ENCODE data around the gene CD6.
"Not testable (repeated sequence)": the region's sequence is repeated elsewhere in the genome, so short reads cannot be mapped to it uniquely, and the experiment has no call there.

Gene CD6

DNA sequence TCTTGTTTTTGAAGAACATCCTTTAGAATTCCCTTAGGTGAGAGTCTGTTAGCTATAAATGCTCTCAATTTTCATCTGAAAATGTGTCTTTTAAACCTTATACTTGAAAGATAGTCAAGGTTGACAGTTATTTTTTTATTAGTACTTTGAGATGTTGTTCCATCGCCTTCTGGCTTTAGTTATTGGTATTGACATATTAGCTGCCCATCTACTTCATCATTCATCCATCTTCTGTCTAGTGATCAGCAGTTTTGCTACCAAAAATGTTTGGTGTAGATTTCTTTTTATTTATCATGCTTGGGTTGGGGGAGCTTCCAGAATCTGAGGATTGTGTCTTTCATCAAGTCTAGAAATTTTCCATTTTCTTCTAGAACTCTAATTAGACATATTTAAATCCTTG lies 3.3 kb upstream of the CD6 start:
- no peaks in the 10 kb centered on the region for H3K27me3 ChIP-seq (ENCODE audit: control insufficient read depth in 2 of 2, insufficient read depth in 2 of 2, low read length in 2 of 2)
- H3K4me3 ChIP-seq (ENCODE audit: low read length in 2 of 2), result no peak overlapping the region
- no peak overlapping the region for H3K27ac ChIP-seq (ENCODE audit: low read depth in 2 of 2, low read length in 2 of 2)
- no peaks in the 10 kb centered on the region for H3K36me3 ChIP-seq (ENCODE audit: control insufficient read depth in 2 of 2, insufficient read depth in 2 of 2, low read length in 2 of 2)
- H3K4me1 ChIP-seq (ENCODE audit: control insufficient read depth in 2 of 2, insufficient read depth in 2 of 2, low read length in 2 of 2), result no peaks in the 10 kb centered on the region
- H3K9ac ChIP-seq (ENCODE audit: low read depth in 1 of 2, low read length in 2 of 2), result no peak overlapping the region
- peaks cover 0 to 1% of the 10 kb centered on the region in 2 donors for H3K9me3 ChIP-seq (ENCODE audit: control insufficient read depth in 2 of 2, low read length in 2 of 2)

DNA sequence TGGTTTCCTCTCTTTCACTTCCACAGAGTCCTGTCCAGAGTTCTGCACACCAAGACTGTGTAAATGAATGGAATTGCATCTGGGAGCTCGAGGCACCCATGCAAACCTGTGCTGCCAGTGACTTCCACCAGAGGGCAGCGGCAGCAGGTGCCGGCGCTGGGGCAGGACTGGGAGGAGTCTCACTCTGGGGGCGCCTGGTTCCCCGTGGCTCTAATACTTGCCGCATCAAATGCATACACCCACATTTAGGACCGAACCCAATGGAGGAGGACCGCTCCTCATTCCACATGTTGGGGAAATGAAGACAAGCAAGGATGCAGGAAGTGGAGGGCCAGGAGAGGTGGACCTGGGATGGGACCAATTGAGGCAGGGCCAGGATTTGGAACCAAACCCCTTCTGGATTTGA lies 1.1 kb upstream of the CD6 start:
- Histone ChIP-seq H3K27ac (ENCODE audit: low read depth in 2 of 2, low read length in 2 of 2) (no peak overlapping the region), H3K9ac (ENCODE audit: low read depth in 1 of 2, low read length in 2 of 2) (no peak overlapping the region), H3K9me3 (ENCODE audit: control insufficient read depth in 2 of 2, low read length in 2 of 2) (peaks cover 0 to 1% of the 10 kb centered on the region in 2 donors), H3K4me3 (ENCODE audit: low read length in 2 of 2) (no peak overlapping the region), H3K27me3 (ENCODE audit: control insufficient read depth in 2 of 2, insufficient read depth in 2 of 2, low read length in 2 of 2) (no peaks in the 10 kb centered on the region), H3K36me3 (ENCODE audit: control insufficient read depth in 2 of 2, insufficient read depth in 2 of 2, low read length in 2 of 2) (no peaks in the 10 kb centered on the region), H3K4me1 (ENCODE audit: control insufficient read depth in 2 of 2, insufficient read depth in 2 of 2, low read length in 2 of 2) (no peaks in the 10 kb centered on the region)

DNA sequence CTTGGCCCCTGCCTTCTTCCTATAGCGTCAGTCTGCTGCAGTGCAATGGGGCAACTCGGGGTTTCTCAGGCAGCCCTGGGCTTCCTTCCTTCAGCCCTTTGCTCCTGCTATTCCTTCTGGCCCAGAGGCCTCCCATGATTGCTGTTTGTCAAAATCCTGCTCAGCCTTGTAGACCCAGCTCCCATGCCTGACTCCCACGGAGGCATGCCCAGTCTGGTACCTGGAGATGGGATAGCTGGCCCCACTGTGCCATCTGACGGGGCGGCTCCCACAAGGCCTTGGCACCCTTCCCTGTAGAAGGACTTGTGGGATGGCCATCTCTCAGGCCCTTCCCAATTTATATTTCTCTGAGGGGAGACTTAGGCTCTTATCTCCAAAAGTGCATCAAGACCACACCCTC lies 590 bp upstream of the CD6 start:
- Histone ChIP-seq H3K9me3 (ENCODE audit: control insufficient read depth in 2 of 2, low read length in 2 of 2) (peaks cover 0 to 1% of the 10 kb centered on the region in 2 donors), H3K4me1 (ENCODE audit: control insufficient read depth in 2 of 2, insufficient read depth in 2 of 2, low read length in 2 of 2) (no peaks in the 10 kb centered on the region), H3K9ac (ENCODE audit: low read depth in 1 of 2, low read length in 2 of 2) (no peak overlapping the region), H3K36me3 (ENCODE audit: control insufficient read depth in 2 of 2, insufficient read depth in 2 of 2, low read length in 2 of 2) (no peaks in the 10 kb centered on the region), H3K4me3 (ENCODE audit: low read length in 2 of 2) (no peak overlapping the region), H3K27me3 (ENCODE audit: control insufficient read depth in 2 of 2, insufficient read depth in 2 of 2, low read length in 2 of 2) (no peaks in the 10 kb centered on the region), H3K27ac (ENCODE audit: low read depth in 2 of 2, low read length in 2 of 2) (no peak overlapping the region)

DNA sequence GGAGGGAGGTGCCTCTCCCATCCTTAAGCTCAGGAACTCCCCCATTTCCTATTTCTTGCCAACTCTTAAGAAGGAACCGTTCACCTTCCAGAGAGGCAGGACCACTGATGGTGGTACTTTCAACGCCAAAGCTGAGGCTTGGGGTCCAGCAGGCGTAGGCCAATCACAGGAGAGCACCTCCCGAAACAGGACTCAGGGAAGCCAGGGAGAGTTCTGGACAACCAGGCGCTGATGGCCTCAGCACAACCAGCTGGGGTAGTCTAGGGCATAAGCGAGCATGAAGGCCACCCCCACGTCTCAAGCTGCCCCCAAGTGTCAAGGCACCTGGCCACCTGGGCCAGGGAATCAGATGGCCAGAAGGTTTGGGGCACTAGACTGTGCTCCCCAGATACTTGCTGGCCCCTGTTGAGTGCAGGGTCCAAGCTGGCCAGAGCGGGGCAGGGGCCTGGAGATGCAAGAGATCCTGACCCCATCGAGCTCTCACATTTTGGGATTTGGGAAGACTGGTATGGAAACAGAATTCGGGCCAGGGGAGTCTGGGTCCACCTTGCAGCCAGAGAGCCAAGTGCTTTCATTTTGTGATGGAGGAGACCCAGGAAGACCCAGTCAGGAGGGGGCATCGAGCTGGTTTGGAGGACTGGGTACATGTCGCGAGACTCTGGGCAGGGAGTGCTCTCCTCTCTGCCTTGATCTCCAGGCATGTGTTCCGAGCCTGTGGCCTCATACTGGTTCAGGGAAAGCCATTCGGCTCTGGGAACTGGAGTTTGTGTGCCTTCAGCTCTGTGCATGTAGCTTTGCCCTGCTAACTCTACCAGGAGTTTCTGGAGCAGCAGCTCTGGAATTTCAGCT lies 926 bp downstream of the CD6 start:
- Histone ChIP-seq H3K9ac (ENCODE audit: low read depth in 1 of 2, low read length in 2 of 2) (peak overlapping the region in 1 of 2 donors; percentile 63), H3K4me3 (ENCODE audit: low read length in 2 of 2) (peak overlapping the region; percentile 36 to 62), H3K27me3 (ENCODE audit: control insufficient read depth in 2 of 2, insufficient read depth in 2 of 2, low read length in 2 of 2) (no peaks in the 10 kb centered on the region), H3K9me3 (ENCODE audit: control insufficient read depth in 2 of 2, low read length in 2 of 2) (peaks cover 0 to 1% of the 10 kb centered on the region in 2 donors), H3K36me3 (ENCODE audit: control insufficient read depth in 2 of 2, insufficient read depth in 2 of 2, low read length in 2 of 2) (no peaks in the 10 kb centered on the region), H3K27ac (ENCODE audit: low read depth in 2 of 2, low read length in 2 of 2) (peak overlapping the region in 1 of 2 donors; percentile 57), H3K4me1 (ENCODE audit: control insufficient read depth in 2 of 2, insufficient read depth in 2 of 2, low read length in 2 of 2) (no peaks in the 10 kb centered on the region)

DNA sequence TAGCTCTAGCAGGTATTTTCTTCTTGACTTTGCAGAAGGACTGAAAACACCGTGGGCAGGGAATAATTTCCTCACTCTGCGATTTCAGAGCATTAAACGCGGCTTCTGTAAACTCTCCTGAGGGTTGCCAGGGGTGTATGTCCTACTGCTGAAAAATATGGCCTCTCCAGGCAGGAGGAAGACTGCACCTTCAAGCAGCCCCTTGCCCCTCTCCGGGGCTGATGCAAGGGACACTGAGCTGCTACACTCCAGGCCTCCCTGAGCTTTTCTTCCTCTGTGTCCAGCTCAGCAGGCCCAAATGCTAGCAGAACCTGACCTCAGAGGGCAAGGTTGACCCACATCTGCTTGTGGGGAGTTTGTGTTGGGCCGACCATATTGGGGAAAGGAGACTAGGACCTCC lies 2.2 kb downstream of the CD6 start:
- Histone ChIP-seq H3K27ac (ENCODE audit: low read depth in 2 of 2, low read length in 2 of 2) (peak overlapping the region in 1 of 2 donors; percentile 23), H3K9ac (ENCODE audit: low read depth in 1 of 2, low read length in 2 of 2) (peak overlapping the region in 1 of 2 donors; percentile 34), H3K36me3 (ENCODE audit: control insufficient read depth in 2 of 2, insufficient read depth in 2 of 2, low read length in 2 of 2) (no peaks in the 10 kb centered on the region), H3K4me3 (ENCODE audit: low read length in 2 of 2) (peak overlapping the region in 1 of 2 donors; percentile 62), H3K4me1 (ENCODE audit: control insufficient read depth in 2 of 2, insufficient read depth in 2 of 2, low read length in 2 of 2) (no peaks in the 10 kb centered on the region), H3K9me3 (ENCODE audit: control insufficient read depth in 2 of 2, low read length in 2 of 2) (no peaks in the 10 kb centered on the region), H3K27me3 (ENCODE audit: control insufficient read depth in 2 of 2, insufficient read depth in 2 of 2, low read length in 2 of 2) (no peaks in the 10 kb centered on the region)

DNA sequence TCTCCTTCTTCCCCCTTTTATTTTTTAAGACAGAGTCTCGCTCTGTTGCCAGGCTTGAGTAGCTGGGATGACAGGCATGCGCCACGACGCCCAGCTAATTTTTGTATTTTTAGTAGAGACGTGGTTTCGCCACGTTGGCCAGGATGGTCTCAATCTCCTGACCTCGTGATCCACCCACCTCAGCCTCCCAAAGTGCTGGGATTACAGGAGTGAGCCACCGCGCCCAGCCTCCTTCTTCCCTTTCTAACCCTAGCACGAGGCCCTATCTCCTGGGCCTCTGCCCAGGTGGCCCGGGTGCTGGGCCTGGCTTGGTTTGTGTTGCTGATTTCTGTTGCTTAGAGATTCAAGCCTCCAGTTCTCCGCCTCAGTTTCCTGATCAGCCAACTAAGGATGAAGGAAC lies 2.8 kb downstream of the CD6 start:
- H3K27ac ChIP-seq (ENCODE audit: low read depth in 2 of 2, low read length in 2 of 2), result peak overlapping the region; percentile 15 to 23
- H3K9me3 ChIP-seq (ENCODE audit: control insufficient read depth in 2 of 2, low read length in 2 of 2); H3K36me3 ChIP-seq (ENCODE audit: control insufficient read depth in 2 of 2, insufficient read depth in 2 of 2, low read length in 2 of 2); H3K27me3 ChIP-seq (ENCODE audit: control insufficient read depth in 2 of 2, insufficient read depth in 2 of 2, low read length in 2 of 2); H3K4me1 ChIP-seq (ENCODE audit: control insufficient read depth in 2 of 2, insufficient read depth in 2 of 2, low read length in 2 of 2): not testable (repeated sequence)
- peak overlapping the region in 1 of 2 donors; percentile 62 for H3K4me3 ChIP-seq (ENCODE audit: low read length in 2 of 2)
- peak overlapping the region in 1 of 2 donors; percentile 34 for H3K9ac ChIP-seq (ENCODE audit: low read depth in 1 of 2, low read length in 2 of 2)

DNA sequence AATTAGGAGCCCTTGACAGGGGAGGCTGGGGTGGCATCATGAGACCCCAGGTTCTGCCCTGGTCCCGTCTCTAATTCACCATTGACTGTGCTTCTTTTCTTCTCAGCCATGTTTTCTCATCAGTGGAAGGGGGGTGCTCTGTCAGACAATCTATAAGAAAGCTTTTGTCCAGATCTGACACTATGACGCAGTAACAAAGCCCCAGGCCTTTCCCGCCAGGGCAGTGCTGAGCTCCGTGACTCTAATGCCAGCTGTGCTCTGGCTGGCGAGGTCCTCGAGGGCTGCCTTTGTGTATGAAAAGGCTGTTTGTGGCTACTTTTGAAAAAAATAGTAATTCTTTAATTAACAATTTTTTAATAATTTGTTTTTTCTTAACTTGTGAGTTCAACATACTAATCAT lies 3.2 kb downstream of the CD6 start:
- peaks cover 3 to 4% of the 10 kb centered on the region in 2 donors for H3K4me1 ChIP-seq (ENCODE audit: control insufficient read depth in 2 of 2, insufficient read depth in 2 of 2, low read length in 2 of 2)
- H3K9ac ChIP-seq (ENCODE audit: low read depth in 1 of 2, low read length in 2 of 2), result no peak overlapping the region
- H3K27me3 ChIP-seq (ENCODE audit: control insufficient read depth in 2 of 2, insufficient read depth in 2 of 2, low read length in 2 of 2), result no peaks in the 10 kb centered on the region
- peak overlapping the region in 1 of 2 donors; percentile 13 for H3K4me3 ChIP-seq (ENCODE audit: low read length in 2 of 2)
- H3K9me3 ChIP-seq (ENCODE audit: control insufficient read depth in 2 of 2, low read length in 2 of 2), result no peaks in the 10 kb centered on the region
- H3K27ac ChIP-seq (ENCODE audit: low read depth in 2 of 2, low read length in 2 of 2), result peak overlapping the region in 1 of 2 donors; percentile 15
- no peaks in the 10 kb centered on the region for H3K36me3 ChIP-seq (ENCODE audit: control insufficient read depth in 2 of 2, insufficient read depth in 2 of 2, low read length in 2 of 2)

DNA sequence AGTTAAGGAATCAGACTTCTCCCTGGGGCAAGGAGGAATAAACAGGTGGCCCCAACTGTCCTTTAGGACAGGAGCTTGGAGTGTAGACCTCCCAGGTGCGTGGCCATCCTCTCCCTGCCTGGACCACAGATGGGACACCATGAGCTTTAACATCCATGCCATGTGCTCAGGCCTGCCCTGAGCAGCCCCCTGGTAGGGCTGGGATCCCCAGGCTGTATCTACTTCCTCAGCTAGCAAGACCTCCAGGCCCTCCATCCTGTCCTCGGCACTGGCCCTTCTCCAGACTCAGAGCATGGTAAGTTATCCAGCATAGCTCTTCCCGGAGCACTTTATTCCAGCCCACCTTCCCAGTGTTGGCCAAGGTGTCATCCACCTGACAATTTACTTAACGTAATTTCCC lies 5.7 kb downstream of the CD6 start:
- no peak overlapping the region for H3K4me3 ChIP-seq (ENCODE audit: low read length in 2 of 2)
- no peaks in the 10 kb centered on the region for H3K36me3 ChIP-seq (ENCODE audit: control insufficient read depth in 2 of 2, insufficient read depth in 2 of 2, low read length in 2 of 2)
- no peak overlapping the region for H3K27ac ChIP-seq (ENCODE audit: low read depth in 2 of 2, low read length in 2 of 2)
- H3K9me3 ChIP-seq (ENCODE audit: control insufficient read depth in 2 of 2, low read length in 2 of 2), result no peaks in the 10 kb centered on the region
- H3K9ac ChIP-seq (ENCODE audit: low read depth in 1 of 2, low read length in 2 of 2), result no peak overlapping the region
- no peaks in the 10 kb centered on the region for H3K27me3 ChIP-seq (ENCODE audit: control insufficient read depth in 2 of 2, insufficient read depth in 2 of 2, low read length in 2 of 2)
- H3K4me1 ChIP-seq (ENCODE audit: control insufficient read depth in 2 of 2, insufficient read depth in 2 of 2, low read length in 2 of 2), result peaks cover 4 to 6% of the 10 kb centered on the region in 2 donors

DNA sequence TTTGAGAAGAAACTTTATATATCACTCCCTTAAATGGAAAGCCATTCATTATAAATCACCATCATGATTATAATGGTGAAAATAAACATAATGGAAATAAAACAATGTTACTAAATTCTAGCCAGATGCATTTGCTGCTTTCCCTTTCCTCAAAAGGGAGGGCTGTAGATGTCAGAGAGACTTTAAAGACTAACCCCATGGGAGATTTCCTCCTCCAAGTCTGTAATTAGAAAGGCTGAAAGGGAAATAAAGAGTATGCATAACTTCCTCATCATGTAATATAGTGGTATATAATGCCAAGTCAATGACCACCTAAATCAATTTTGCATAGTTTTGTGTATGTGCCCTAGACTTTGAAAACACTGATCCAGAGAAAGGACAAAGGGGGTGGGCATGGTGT lies 6.4 kb downstream of the CD6 start:
- Histone ChIP-seq H3K9me3 (ENCODE audit: control insufficient read depth in 2 of 2, low read length in 2 of 2) (no peaks in the 10 kb centered on the region), H3K27ac (ENCODE audit: low read depth in 2 of 2, low read length in 2 of 2) (no peak overlapping the region), H3K27me3 (ENCODE audit: control insufficient read depth in 2 of 2, insufficient read depth in 2 of 2, low read length in 2 of 2) (no peaks in the 10 kb centered on the region), H3K9ac (ENCODE audit: low read depth in 1 of 2, low read length in 2 of 2) (peak overlapping the region in 1 of 2 donors; percentile 6), H3K36me3 (ENCODE audit: control insufficient read depth in 2 of 2, insufficient read depth in 2 of 2, low read length in 2 of 2) (no peaks in the 10 kb centered on the region), H3K4me3 (ENCODE audit: low read length in 2 of 2) (no peak overlapping the region), H3K4me1 (ENCODE audit: control insufficient read depth in 2 of 2, insufficient read depth in 2 of 2, low read length in 2 of 2) (peaks cover 4 to 6% of the 10 kb centered on the region in 2 donors)

DNA sequence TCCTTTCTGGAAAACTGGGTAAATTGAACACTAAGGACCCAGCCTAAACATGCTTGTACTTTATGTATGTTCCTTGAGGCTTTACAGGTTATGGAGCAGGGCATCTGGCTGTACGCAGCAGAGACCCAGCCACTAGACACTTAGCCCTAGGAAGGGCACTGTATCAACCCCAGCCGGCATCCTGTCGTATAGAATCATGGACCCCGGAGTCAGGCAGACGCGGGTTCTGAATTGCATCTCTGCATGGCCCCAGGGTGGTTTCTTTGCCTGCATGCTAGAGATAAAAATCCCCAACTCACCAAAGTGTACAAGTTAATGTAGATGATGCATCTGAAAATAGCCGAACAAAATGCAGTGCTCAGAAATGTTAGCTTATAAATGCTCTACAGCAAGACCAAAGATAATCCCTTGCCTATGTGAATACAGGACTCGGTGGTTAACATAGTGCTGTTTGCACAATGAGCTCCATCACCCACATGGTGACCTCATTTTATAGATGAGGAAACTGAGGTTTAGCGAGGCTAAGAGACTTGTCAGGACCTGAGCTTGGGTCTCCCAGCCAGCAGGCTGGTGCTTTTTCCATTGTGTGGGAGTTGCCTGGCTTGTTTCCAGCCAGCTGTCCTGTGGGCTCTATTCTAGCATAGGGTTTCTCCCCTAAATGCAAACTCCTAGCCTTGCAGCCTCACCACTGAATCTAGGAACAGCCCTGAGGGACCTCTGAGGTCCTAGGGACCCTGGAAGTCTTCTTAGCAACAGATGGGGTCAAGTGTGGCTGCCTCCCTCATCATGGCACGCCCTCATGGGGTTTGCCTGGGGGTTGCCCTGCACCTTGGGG lies 7.3 kb downstream of the CD6 start:
- no peaks in the 10 kb centered on the region for H3K9me3 ChIP-seq (ENCODE audit: control insufficient read depth in 2 of 2, low read length in 2 of 2)
- no peaks in the 10 kb centered on the region for H3K36me3 ChIP-seq (ENCODE audit: control insufficient read depth in 2 of 2, insufficient read depth in 2 of 2, low read length in 2 of 2)
- H3K27me3 ChIP-seq (ENCODE audit: control insufficient read depth in 2 of 2, insufficient read depth in 2 of 2, low read length in 2 of 2), result no peaks in the 10 kb centered on the region
- no peak overlapping the region for H3K4me3 ChIP-seq (ENCODE audit: low read length in 2 of 2)
- H3K27ac ChIP-seq (ENCODE audit: low read depth in 2 of 2, low read length in 2 of 2), result no peak overlapping the region
- peaks cover 4 to 6% of the 10 kb centered on the region in 2 donors for H3K4me1 ChIP-seq (ENCODE audit: control insufficient read depth in 2 of 2, insufficient read depth in 2 of 2, low read length in 2 of 2)
- peak overlapping the region; percentile 6 to 14 for H3K9ac ChIP-seq (ENCODE audit: low read depth in 1 of 2, low read length in 2 of 2)

All from mucosa of rectum (tissue), 2 donors.